Neuronal stem cell (in vitro differentiated cells): ENCODE results near the gene RBM19.
A peak's percentile ranks its signal among the peaks of the same experiment; 100 is the strongest.

ENCODE experiments used
- DNase-seq: peaks from one replicate; pipeline ENCODE4 v3.0.0-alpha.2; 2013; ENCODE audit warnings: low spot score
- H2AFZ ChIP-seq: one replicate; pipeline ENCODE4 v1.6.1; 2013; ENCODE audit warnings: mild to moderate bottlenecking, low read length, inconsistent platforms
- H2AK5ac ChIP-seq: 2 replicates; pipeline ENCODE4 v1.6.1; 2013; ENCODE audit warnings: low read depth, mild to moderate bottlenecking, inconsistent platforms, low read length, moderate library complexity, mixed read lengths
- H2BK120ac ChIP-seq: 2 replicates; pipeline ENCODE4 v1.6.1; 2013; ENCODE audit warnings: low read depth, mild to moderate bottlenecking, inconsistent platforms, low read length, moderate library complexity, mixed read lengths
- H2BK12ac ChIP-seq: one replicate; pipeline ENCODE4 v1.6.1; 2013; ENCODE audit warnings: low read length, inconsistent platforms
- H2BK15ac ChIP-seq: 2 replicates; pipeline ENCODE4 v1.6.1; 2013; ENCODE audit warnings: mild to moderate bottlenecking, low read length, inconsistent platforms, mixed read lengths
- H2BK5ac ChIP-seq: one replicate; pipeline ENCODE4 v1.6.1; 2013; ENCODE audit warnings: inconsistent platforms, mild to moderate bottlenecking, low read length, moderate library complexity
- H3K14ac ChIP-seq: one replicate; pipeline ENCODE4 v1.6.1; 2013; ENCODE audit warnings: low read length, inconsistent platforms
- H3K18ac ChIP-seq: 2 replicates; pipeline ENCODE4 v1.6.1; 2013; ENCODE audit warnings: low read length, inconsistent platforms
- H3K23ac ChIP-seq: 2 replicates; pipeline ENCODE4 v1.6.1; 2013; ENCODE audit warnings: low read depth, mild to moderate bottlenecking, mixed read lengths, low read length, inconsistent platforms; ENCODE audit not compliant: poor library complexity
- H3K27ac ChIP-seq: replicated peaks from 3 replicates; pipeline ENCODE4 v1.5.1; 2013; ENCODE audit warnings: low read length, inconsistent platforms
- H3K27me3 ChIP-seq, 3 experiments: 2 replicates each; pipeline ENCODE4 v1.6.1; 2013; ENCODE audit warnings: low read length in 3 of 3, mild to moderate bottlenecking in 2 of 3, inconsistent platforms in 1 of 3, low read depth in 1 of 3, mixed read lengths in 1 of 3, moderate library complexity in 1 of 3; ENCODE audit not compliant: control insufficient read depth in 3 of 3, insufficient read depth in 3 of 3
- H3K36me3 ChIP-seq, 2 donors: replicated peaks in 1 of 2; 2 replicates each; pipeline ENCODE4 v1.6.1; 2013; ENCODE audit warnings: low read length in 2 of 2; ENCODE audit not compliant: control insufficient read depth in 2 of 2, insufficient read depth in 2 of 2
- H3K4ac ChIP-seq: 2 replicates; pipeline ENCODE4 v1.6.1; 2013; ENCODE audit warnings: inconsistent platforms, mild to moderate bottlenecking, low read length, moderate library complexity
- H3K4me1 ChIP-seq, 2 donors: 1 replicate in 1 of 2; 2 replicates in 1 of 2; pipeline ENCODE4 v1.6.1; 2013; ENCODE audit warnings: low read length in 2 of 2, low read depth in 1 of 2; ENCODE audit not compliant: control insufficient read depth in 2 of 2, insufficient read depth in 1 of 2
- H3K4me2 ChIP-seq: one replicate; pipeline ENCODE4 v1.6.1; 2013; ENCODE audit warnings: mild to moderate bottlenecking, low read length, inconsistent platforms; ENCODE audit not compliant: insufficient read depth, poor library complexity, severe bottlenecking
- H3K4me3 ChIP-seq, 2 donors: 2 replicates each; pipeline ENCODE4 v1.5.1; 2013; ENCODE audit warnings: low read length in 2 of 2, mild to moderate bottlenecking in 2 of 2, inconsistent platforms in 1 of 2, moderate library complexity in 1 of 2
- H3K79me1 ChIP-seq: one replicate; pipeline ENCODE4 v1.6.1; 2013; ENCODE audit warnings: low read depth, mild to moderate bottlenecking, inconsistent platforms, low read length, moderate library complexity
- H3K9ac ChIP-seq: one replicate; pipeline ENCODE4 v1.6.1; 2013; ENCODE audit warnings: mild to moderate bottlenecking, low read depth, low read length, inconsistent platforms; ENCODE audit not compliant: poor library complexity
- H3K9me3 ChIP-seq, 2 donors: replicated peaks in 1 of 2; 2 replicates each; pipeline versions ENCODE3 to v1.6.1; 2013; ENCODE audit warnings: low read length in 2 of 2, mild to moderate bottlenecking in 2 of 2, inconsistent platforms in 1 of 2, low read depth in 1 of 2, mixed read lengths in 1 of 2, moderate library complexity in 1 of 2; ENCODE audit not compliant: control insufficient read depth in 2 of 2, insufficient read depth in 1 of 2
- H4K8ac ChIP-seq: one replicate; pipeline ENCODE4 v1.6.1; 2013; ENCODE audit warnings: low read depth, mild to moderate bottlenecking, inconsistent platforms, low read length, moderate library complexity
- H4K91ac ChIP-seq: one replicate; pipeline ENCODE4 v1.6.1; 2013; ENCODE audit warnings: low read length, low read depth, mild to moderate bottlenecking, inconsistent platforms; ENCODE audit not compliant: poor library complexity
- WGBS, 2 donors: extraction: QIAGEN DNeasy Blood & Tissue Kit; methylation state at CpG; one replicate each; pipeline ENCODE4 v1.1.7; 2013; ENCODE audit warnings: missing lambda C conversion rate in 2 of 2, mixed read lengths in 1 of 2; ENCODE audit not compliant: insufficient read length in 2 of 2, insufficient replicate concordance in 1 of 2; ENCODE audit errors: extremely low coverage in 2 of 2; 5-methylcytosine and 5-hydroxymethylcytosine counted together

RBM19 gene

GRCh38 chr12:113914176-113914575 is 51.9 kb downstream of the RBM19 start:
- Histone ChIP-seq H2BK5ac (no peak overlapping the region), H2AK5ac (no peak overlapping the region), H3K18ac (no peak overlapping the region), H2BK120ac (no peak overlapping the region), H3K79me1 (no peaks in the 10 kb centered on the region), H3K36me3 (peaks cover 2 to 26% of the 10 kb centered on the region in 2 donors), H2BK12ac (no peak overlapping the region), H4K91ac (no peak overlapping the region), H3K4me1 (peaks cover 0 to 4% of the 10 kb centered on the region in 2 donors), H3K4ac (no peak overlapping the region), H3K9me3 (no peaks in the 10 kb centered on the region), H3K9ac (no peak overlapping the region), H3K4me3 (no peak overlapping the region), H3K27ac (no peak overlapping the region), H4K8ac (no peak overlapping the region), H3K23ac (no peak overlapping the region), H3K4me2 (no peak overlapping the region), H3K14ac (no peak overlapping the region), H2BK15ac (no peak overlapping the region), H3K27me3 (no peaks in the 10 kb centered on the region), H2AFZ (no peak overlapping the region)
- DNase-seq, result no peak
- WGBS, 2 donors, result no CpG with 5 or more reads among the region's 10 CpGs

GRCh38 chr12:113912760-113913329 is 53.3 kb downstream of the RBM19 start:
- H3K4me3 ChIP-seq, result no peak overlapping the region

DNA sequence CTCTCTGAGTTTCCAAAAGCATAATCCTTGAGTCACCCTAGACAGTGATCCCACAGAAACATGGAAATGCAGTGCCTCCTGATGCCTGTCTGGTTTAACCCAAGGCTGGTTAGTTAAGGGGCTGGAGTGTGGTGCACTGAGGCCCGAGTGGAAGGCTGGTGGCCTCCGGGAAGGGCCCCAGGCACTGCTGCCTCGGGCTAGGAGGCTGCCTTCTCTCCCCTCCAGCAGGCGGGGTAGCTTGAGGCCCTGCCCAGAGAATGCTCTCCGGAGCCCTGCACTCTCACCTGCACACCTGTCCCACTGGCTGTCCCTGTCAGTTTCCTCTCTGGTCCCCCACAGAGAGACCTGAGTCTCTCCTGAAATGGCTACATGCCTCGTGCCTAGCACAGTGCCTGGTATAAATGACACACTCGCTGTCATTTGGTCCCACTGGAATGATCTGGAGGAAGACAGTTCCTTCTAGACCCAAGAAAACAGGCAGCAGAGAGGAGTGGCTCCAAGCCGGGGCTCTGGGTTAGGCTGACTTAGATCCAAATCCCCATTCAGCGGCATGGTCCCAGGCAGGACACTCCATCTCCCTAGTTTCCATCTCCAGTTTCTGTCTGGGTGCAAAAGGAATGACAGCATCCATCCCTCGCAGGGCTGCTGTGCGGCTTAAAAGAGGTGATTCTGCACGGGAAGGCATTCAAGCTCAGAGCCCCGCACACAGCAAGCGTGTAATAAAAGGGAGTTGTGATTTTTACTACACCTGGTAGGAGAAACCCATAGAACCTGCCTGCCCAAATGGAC is 54.0 kb downstream of the RBM19 start:
- H3K4me2 ChIP-seq, result no peak overlapping the region
- H2BK15ac ChIP-seq, result no peak overlapping the region
- DNase-seq, result no peak
- H2AFZ ChIP-seq, result no peak overlapping the region
- H3K4me1 ChIP-seq, result peaks cover 0 to 6% of the 10 kb centered on the region in 2 donors
- H4K8ac ChIP-seq, result no peak overlapping the region
- peak overlapping the region; percentile 17 for H3K18ac ChIP-seq
- no peak overlapping the region for H3K4me3 ChIP-seq
- no peak overlapping the region for H4K91ac ChIP-seq
- H3K36me3 ChIP-seq, result peaks cover 2 to 26% of the 10 kb centered on the region in 2 donors
- no peak overlapping the region for H2BK5ac ChIP-seq
- peak overlapping the region; percentile 28 for H2AK5ac ChIP-seq
- WGBS, 2 donors, result no CpG with 5 or more reads among the region's 14 CpGs
- H3K4ac ChIP-seq, result no peak overlapping the region
- no peak overlapping the region for H3K27ac ChIP-seq
- no peak overlapping the region for H3K23ac ChIP-seq
- H3K9ac ChIP-seq, result no peak overlapping the region
- H2BK12ac ChIP-seq, result no peak overlapping the region
- no peaks in the 10 kb centered on the region for H3K27me3 ChIP-seq
- H2BK120ac ChIP-seq, result no peak overlapping the region
- H3K14ac ChIP-seq, result no peak overlapping the region
- H3K79me1 ChIP-seq, result no peaks in the 10 kb centered on the region
- H3K9me3 ChIP-seq, result no peaks in the 10 kb centered on the region

More at GRCh38 chr12:113912760-113913329, 53.3 kb downstream of the RBM19 start:
- no peaks in the 10 kb centered on the region for H3K27me3 ChIP-seq
- peaks cover 2 to 26% of the 10 kb centered on the region in 2 donors for H3K36me3 ChIP-seq
- no CpG with 5 or more reads among the region's 13 CpGs for WGBS, 2 donors
- H4K91ac ChIP-seq, result no peak overlapping the region
- no peak overlapping the region for H3K23ac ChIP-seq
- H3K18ac ChIP-seq, result no peak overlapping the region
- H3K4ac ChIP-seq, result no peak overlapping the region
- H2AK5ac ChIP-seq, result no peak overlapping the region
- DNase-seq, result peak; percentile 89
- no peak overlapping the region for H2BK12ac ChIP-seq
- H3K79me1 ChIP-seq, result no peaks in the 10 kb centered on the region
- H3K9me3 ChIP-seq, result no peaks in the 10 kb centered on the region
- no peak overlapping the region for H3K9ac ChIP-seq
- H3K27ac ChIP-seq, result no peak overlapping the region
- no peak overlapping the region for H2BK15ac ChIP-seq
- H3K14ac ChIP-seq, result no peak overlapping the region
- no peak overlapping the region for H4K8ac ChIP-seq
- no peak overlapping the region for H2BK5ac ChIP-seq
- H2AFZ ChIP-seq, result no peak overlapping the region
- no peak overlapping the region for H2BK120ac ChIP-seq
- peaks cover 0 to 4% of the 10 kb centered on the region in 2 donors for H3K4me1 ChIP-seq
- no peak overlapping the region for H3K4me2 ChIP-seq

- no peak overlapping the region for H2BK12ac ChIP-seq
Observed at GRCh38 chr12:113910751-113911272, 55.3 kb downstream of the RBM19 start.

More at GRCh38 chr12:113910751-113911272, 55.3 kb downstream of the RBM19 start:
- H3K4me2 ChIP-seq, result no peak overlapping the region
- H3K36me3 ChIP-seq, result peaks cover 2 to 27% of the 10 kb centered on the region in 2 donors
- peaks cover 0 to 6% of the 10 kb centered on the region in 2 donors for H3K4me1 ChIP-seq
- no peak overlapping the region for H3K4me3 ChIP-seq
- no peak overlapping the region for H3K14ac ChIP-seq
- H2AK5ac ChIP-seq, result peak overlapping the region; percentile 48
- H2AFZ ChIP-seq, result no peak overlapping the region
- no peaks in the 10 kb centered on the region for H3K27me3 ChIP-seq
- H3K4ac ChIP-seq, result no peak overlapping the region
- H3K9me3 ChIP-seq, result no peaks in the 10 kb centered on the region
- H2BK15ac ChIP-seq, result no peak overlapping the region
- no peak overlapping the region for H3K18ac ChIP-seq
- WGBS, 2 donors, result no CpG with 5 or more reads among the region's 6 CpGs
- no peak overlapping the region for H3K9ac ChIP-seq
- H4K8ac ChIP-seq, result no peak overlapping the region
- no peak overlapping the region for H3K27ac ChIP-seq
- no peak overlapping the region for H4K91ac ChIP-seq
- no peak overlapping the region for H2BK120ac ChIP-seq
- no peak for DNase-seq
- H2BK5ac ChIP-seq, result no peak overlapping the region
- no peak overlapping the region for H3K23ac ChIP-seq
- H3K79me1 ChIP-seq, result no peaks in the 10 kb centered on the region
